Inflammatory macrophage (primary cell): ENCODE data around the gene CYTH1.
A peak's percentile ranks its signal among the peaks of the same experiment; 100 is the strongest.
"Not testable (repeated sequence)": the region's sequence is repeated elsewhere in the genome, so short reads cannot be mapped to it uniquely, and the experiment has no call there.

Source experiments
- DNase-seq, 2 donors: peaks; one replicate each; pipeline ENCODE4 v3.0.0-alpha.2; 2020 to 2022

Gene CYTH1

GRCh38 chr17:78759203-78759968 lies 22.7 kb downstream of the CYTH1 start:
- peak; percentile 59 to 61 for DNase-seq

GRCh38 chr17:78753316-78754250 lies 28.5 kb downstream of the CYTH1 start:
- no peak for DNase-seq

GRCh38 chr17:78751447-78752161 lies 30.5 kb downstream of the CYTH1 start:
- DNase-seq, result peak; percentile 52 to 57

GRCh38 chr17:78751000-78751399 lies 31.1 kb downstream of the CYTH1 start:
- not testable (repeated sequence) for DNase-seq

- DNase-seq, result peak; percentile 95 to 97
These were observed 33.2 kb downstream of the CYTH1 start for GRCh38 chr17:78748730-78749317.

GRCh38 chr17:78748048-78748729 lies 33.9 kb downstream of the CYTH1 start:
- peak; percentile 77 to 84 for DNase-seq

- no peak for DNase-seq
These were observed 34.6 kb downstream of the CYTH1 start for GRCh38 chr17:78747488-78747887.

GRCh38 chr17:78746949-78747269 lies 35.2 kb downstream of the CYTH1 start:
- DNase-seq, result no peak

- DNase-seq, result peak in 1 of 2 donors; percentile 31
These were observed 35.7 kb downstream of the CYTH1 start for GRCh38 chr17:78746263-78746948.

GRCh38 chr17:78745407-78746088 lies 36.5 kb downstream of the CYTH1 start:
- peak in 1 of 2 donors; percentile 37 for DNase-seq

- DNase-seq, result no peak
These were observed 39.2 kb downstream of the CYTH1 start for GRCh38 chr17:78742901-78743300.

- DNase-seq, result peak in 1 of 2 donors; percentile 20
These were observed 40.3 kb downstream of the CYTH1 start for GRCh38 chr17:78741644-78742284.

GRCh38 chr17:78739331-78739931 lies 42.6 kb downstream of the CYTH1 start:
- peak; percentile 46 to 54 for DNase-seq

GRCh38 chr17:78738698-78739097 lies 43.4 kb downstream of the CYTH1 start:
- no peak for DNase-seq

GRCh38 chr17:78738278-78738677 lies 43.8 kb downstream of the CYTH1 start:
- no peak for DNase-seq

GRCh38 chr17:78737332-78737731 lies 44.7 kb downstream of the CYTH1 start:
- peak; percentile 72 to 79 for DNase-seq

GRCh38 chr17:78736526-78737079 lies 45.5 kb downstream of the CYTH1 start:
- peak; percentile 73 to 86 for DNase-seq

- peak in 1 of 2 donors; percentile 27 for DNase-seq
These were observed 46.1 kb downstream of the CYTH1 start for GRCh38 chr17:78735832-78736525.
